ENCODE measurements around the gene SMR3B. TPM values are rescaled to one million over a fixed set of nuclear protein-coding genes. Genes with fewer than 3 reads are reported as not detected.

Gene SMR3B
- total RNA-seq, 4 donors from 2014 or later, result not detected

GRCh38 chr4:70360460-70360859 lies 22.5 kb upstream of the SMR3B start, which contains the start of gene SMR3A:
Gene SMR3A, plus strand, starts transcription at chr4:70360760. Its CDS starts 1,356 bp downstream, at chr4:70362116.
- Histone ChIP-seq H3K9me3 (no peaks in the 10 kb centered on the region), H3K4me1 (no peaks in the 10 kb centered on the region), H3K36me3 (no peaks in the 10 kb centered on the region), H3K27ac (no peak within 1 kb of the TSS), H3K4me3 (no peak within 1 kb of the TSS), H3K27me3 (no peaks in the 10 kb centered on the region)
- no peak for DNase-seq
- TF ChIP-seq CTCF (IDR thresholded peaks at IDR 0.05), result no peak
- TF ChIP-seq POLR2A (IDR thresholded peaks at IDR 0.05), result no peak

- no peaks in the 10 kb centered on the region for H3K27me3 ChIP-seq
- H3K27ac ChIP-seq, result no peak overlapping the region
- no peak overlapping the region for H3K4me3 ChIP-seq
- no peak for TF ChIP-seq CTCF (IDR thresholded peaks at IDR 0.05)
- no peak for TF ChIP-seq POLR2A (IDR thresholded peaks at IDR 0.05)
- H3K4me1 ChIP-seq, result no peaks in the 10 kb centered on the region
- no peak for DNase-seq
- H3K36me3 ChIP-seq, result no peaks in the 10 kb centered on the region
- no peaks in the 10 kb centered on the region for H3K9me3 ChIP-seq
Observed at GRCh38 chr4:70364002-70364401, 18.9 kb upstream of the SMR3B start.

GRCh38 chr4:70365479-70365878 lies 17.5 kb upstream of the SMR3B start:
- H3K36me3 ChIP-seq, result no peaks in the 10 kb centered on the region
- no peaks in the 10 kb centered on the region for H3K9me3 ChIP-seq
- TF ChIP-seq POLR2A (IDR thresholded peaks at IDR 0.05) (no peak), CTCF (IDR thresholded peaks at IDR 0.05) (no peak)
- no peak overlapping the region for H3K4me3 ChIP-seq
- H3K27me3 ChIP-seq, result no peaks in the 10 kb centered on the region
- H3K4me1 ChIP-seq, result no peaks in the 10 kb centered on the region
- no peak overlapping the region for H3K27ac ChIP-seq
- DNase-seq, result no peak

GRCh38 chr4:70367813-70368212 lies 15.1 kb upstream of the SMR3B start:
- no peaks in the 10 kb centered on the region for H3K27me3 ChIP-seq
- H3K9me3 ChIP-seq, result no peaks in the 10 kb centered on the region
- H3K36me3 ChIP-seq, result no peaks in the 10 kb centered on the region
- no peak overlapping the region for H3K4me3 ChIP-seq
- no peak for DNase-seq
- no peak for TF ChIP-seq POLR2A (IDR thresholded peaks at IDR 0.05)
- TF ChIP-seq CTCF (IDR thresholded peaks at IDR 0.05), result no peak
- no peaks in the 10 kb centered on the region for H3K4me1 ChIP-seq
- H3K27ac ChIP-seq, result no peak overlapping the region

GRCh38 chr4:70371987-70372386 lies 10.9 kb upstream of the SMR3B start:
- H3K4me1 ChIP-seq, result no peaks in the 10 kb centered on the region
- no peak overlapping the region for H3K27ac ChIP-seq
- no peaks in the 10 kb centered on the region for H3K36me3 ChIP-seq
- H3K27me3 ChIP-seq, result no peaks in the 10 kb centered on the region
- DNase-seq, result no peak
- H3K9me3 ChIP-seq, result no peaks in the 10 kb centered on the region
- H3K4me3 ChIP-seq, result no peak overlapping the region
- TF ChIP-seq POLR2A (IDR thresholded peaks at IDR 0.05), result no peak
- no peak for TF ChIP-seq CTCF (IDR thresholded peaks at IDR 0.05)

GRCh38 chr4:70372760-70373159 lies 10.2 kb upstream of the SMR3B start:
- no peak overlapping the region for H3K4me3 ChIP-seq
- no peaks in the 10 kb centered on the region for H3K27me3 ChIP-seq
- no peak overlapping the region for H3K27ac ChIP-seq
- H3K36me3 ChIP-seq, result no peaks in the 10 kb centered on the region
- DNase-seq, result no peak
- TF ChIP-seq POLR2A (IDR thresholded peaks at IDR 0.05) (no peak), CTCF (IDR thresholded peaks at IDR 0.05) (no peak)
- no peaks in the 10 kb centered on the region for H3K4me1 ChIP-seq
- no peaks in the 10 kb centered on the region for H3K9me3 ChIP-seq

Data from Peyer's patch (tissue), 4 donors.